CD14-positive monocyte (primary cell): ENCODE results near the gene ANP32B. TPM values are rescaled to one million over a fixed set of nuclear protein-coding genes. Genes with fewer than 3 reads are reported as not detected.
A peak's percentile ranks its signal among the peaks of the same experiment; 100 is the strongest.

ENCODE experiments used
- DNase-seq, 3 donors: peaks; one replicate each; pipeline ENCODE4 v3.0.0-alpha.2; 2011 to 2022
- H2AFZ ChIP-seq: 2 replicates; pipeline ENCODE4 v1.6.0; 2012; ENCODE audit warnings: mild to moderate bottlenecking, low read depth, low read length, inconsistent platforms; ENCODE audit not compliant: insufficient read depth, poor library complexity, severe bottlenecking
- H3K27ac ChIP-seq, 2 donors: 1 replicate in 1 of 2; 2 replicates in 1 of 2; pipeline ENCODE4 v1.5.1; 2012 to 2013; ENCODE audit warnings: low read length in 2 of 2, control low read depth in 1 of 2, inconsistent platforms in 1 of 2, low read depth in 1 of 2, mild to moderate bottlenecking in 1 of 2
- H3K27me3 ChIP-seq, 2 donors: one replicate each; pipeline versions ENCODE4 v1.6.0 to v1.6.1; 2011 to 2013; ENCODE audit warnings: low read length in 2 of 2; ENCODE audit not compliant: control insufficient read depth in 2 of 2, insufficient read depth in 2 of 2
- H3K36me3 ChIP-seq, 2 donors: replicated peaks in 1 of 2; 1 replicate in 1 of 2; 2 replicates in 1 of 2; pipeline versions ENCODE4 v1.5.1 to v1.6.1; 2012 to 2013; ENCODE audit warnings: low read length in 2 of 2, control low read depth in 1 of 2, inconsistent platforms in 1 of 2, mild to moderate bottlenecking in 1 of 2; ENCODE audit not compliant: insufficient read depth in 2 of 2, control insufficient read depth in 1 of 2
- H3K4me1 ChIP-seq, 2 donors: 1 replicate in 1 of 2; 2 replicates in 1 of 2; pipeline versions ENCODE4 v1.5.1 to v1.6.1; 2012 to 2013; ENCODE audit warnings: low read length in 2 of 2, control low read depth in 1 of 2, inconsistent platforms in 1 of 2, mild to moderate bottlenecking in 1 of 2, moderate library complexity in 1 of 2; ENCODE audit not compliant: insufficient read depth in 2 of 2, control insufficient read depth in 1 of 2
- H3K4me2 ChIP-seq: replicated peaks from 2 replicates; pipeline ENCODE3; 2012; ENCODE audit warnings: low read length, moderate library complexity, mild to moderate bottlenecking; ENCODE audit not compliant: poor library complexity, severe bottlenecking; ENCODE audit errors: extremely low read depth
- H3K4me3 ChIP-seq, 3 experiments: fragments of 200-600 bp in 1 of 3; sonication (generic) in 1 of 3; replicated peaks in 1 of 3; 1 replicate in 2 of 3; 2 replicates in 1 of 3; pipeline ENCODE4 v1.5.1; 2011 to 2013; ENCODE audit warnings: low read length in 3 of 3, mild to moderate bottlenecking in 3 of 3, control low read depth in 2 of 3, low read depth in 2 of 3, inconsistent platforms in 1 of 3, moderate library complexity in 1 of 3
- H3K79me2 ChIP-seq: 2 replicates; pipeline ENCODE4 v1.6.0; 2012; ENCODE audit warnings: mild to moderate bottlenecking, control low read depth, inconsistent platforms, low read length, moderate library complexity; ENCODE audit not compliant: insufficient read depth
- H3K9ac ChIP-seq: 2 replicates; pipeline ENCODE4 v1.6.0; 2017; ENCODE audit warnings: low read length, mild to moderate bottlenecking; ENCODE audit not compliant: insufficient read depth, poor library complexity, severe bottlenecking
- H3K9me3 ChIP-seq, 2 donors: replicated peaks in 1 of 2; 1 replicate in 1 of 2; 2 replicates in 1 of 2; pipeline versions ENCODE4 v1.5.1 to v1.6.1; 2012 to 2013; ENCODE audit warnings: low read length in 2 of 2, control low read depth in 1 of 2; ENCODE audit not compliant: control insufficient read depth in 1 of 2, insufficient read depth in 1 of 2
- H4K20me1 ChIP-seq: 2 replicates; pipeline ENCODE4 v1.6.0; 2012; ENCODE audit warnings: mild to moderate bottlenecking, low read length, control low read depth, moderate library complexity; ENCODE audit not compliant: insufficient read depth
- H3K27ac Mint-ChIP-seq, 7 donors: one replicate each; pipeline ENCODE4 v1.8.0; 2020; ENCODE audit warnings: mild to moderate bottlenecking in 7 of 7, mixed read lengths in 7 of 7, moderate library complexity in 6 of 7, inconsistent platforms in 2 of 7
- H3K27me3 Mint-ChIP-seq, 3 donors: one replicate each; pipeline ENCODE4 v1.8.0; 2021 to 2022; ENCODE audit warnings: low read depth in 3 of 3, mild to moderate bottlenecking in 3 of 3, mixed read lengths in 3 of 3, moderate library complexity in 3 of 3, inconsistent platforms in 1 of 3
- H3K36me3 Mint-ChIP-seq, 2 donors: one replicate each; pipeline ENCODE4 v1.8.0; 2020; ENCODE audit warnings: mixed read lengths in 2 of 2, inconsistent platforms in 1 of 2, mild to moderate bottlenecking in 1 of 2
- H3K4me1 Mint-ChIP-seq: one replicate; pipeline ENCODE4 v1.8.0; 2020; ENCODE audit warnings: mild to moderate bottlenecking, mixed read lengths
- H3K4me3 Mint-ChIP-seq, 2 donors: one replicate each; pipeline ENCODE4 v1.8.0; 2020; ENCODE audit warnings: mild to moderate bottlenecking in 2 of 2, mixed read lengths in 2 of 2, moderate library complexity in 1 of 2
- H3K9me3 Mint-ChIP-seq, 7 donors: one replicate each; pipeline ENCODE4 v1.8.0; 2020 to 2022; ENCODE audit warnings: mixed read lengths in 7 of 7, mild to moderate bottlenecking in 6 of 7, moderate library complexity in 6 of 7, inconsistent platforms in 2 of 7
- WGBS: methylation state at CpG from one replicate; pipeline ENCODE4 v1.1.5; 2013; ENCODE audit warnings: missing lambda C conversion rate; ENCODE audit not compliant: insufficient coverage; 5-methylcytosine and 5-hydroxymethylcytosine counted together
- intact Hi-C, 2 donors: fragments of 100-400 bp; cut with micrococcal nuclease; formaldehyde crosslinking; loops; one replicate each; pipeline versions ENCODE4 v1.15.0 to v1.15.1; 2023
- polyA plus RNA-seq, 3 donors: library from polyadenylated mRNA; depleted of rRNA in 1 of 3; unstranded in 2 of 3; stranded (reverse) in 1 of 3; fragments of 300-500 nt in 2 of 3; fragments of >200 nt in 1 of 3; fragmentation: Illumina TruSeq in 2 of 3; gene quantifications; 1 replicate in 2 of 3; 2 replicates in 1 of 3; pipeline ENCODE4 v1.2.3, GENCODE V29; 2012 to 2021
- TF ChIP-seq, protein P1 (sequence below): fragments of 200-600 bp; IDR thresholded peaks from one replicate; pipeline ENCODE4 v1.8.0; 2022; ENCODE audit warnings: antibody characterized with exemption, mild to moderate bottlenecking

ANP32B gene
- polyA plus RNA-seq, 3 donors = 29.7 to 40.7 (median 30.8) TPM

DNA sequence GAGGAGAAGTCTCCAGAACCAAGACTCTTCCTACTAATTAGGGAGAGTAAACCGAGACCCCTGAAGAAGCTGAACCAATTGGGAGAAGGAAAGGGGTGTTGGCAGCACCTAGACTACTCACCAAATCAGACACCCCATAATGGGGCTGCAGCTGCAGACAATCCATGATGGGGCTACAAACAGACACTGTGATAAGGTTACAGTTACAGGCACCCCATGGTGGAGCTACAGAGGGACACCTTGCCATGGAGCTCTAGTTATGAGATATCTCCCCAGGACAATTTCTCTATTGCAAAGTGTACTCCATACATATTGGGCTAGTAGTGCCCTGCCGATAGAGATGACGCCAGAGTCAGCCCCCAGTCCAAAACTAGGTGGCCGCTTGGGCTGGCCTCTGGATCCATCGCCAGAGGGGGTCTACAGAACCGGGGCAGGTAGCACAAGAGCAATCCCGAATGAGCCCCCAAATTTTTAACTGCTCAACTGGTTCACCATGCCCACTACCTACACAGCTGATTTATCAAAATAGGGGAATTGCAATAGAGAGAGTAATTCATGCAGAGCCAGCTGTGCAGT is 71.3 kb downstream of the ANP32B start:
- H3K79me2 ChIP-seq = peaks cover 38% of the 10 kb centered on the region
- peaks cover 0 to 10% of the 10 kb centered on the region in 2 donors for H3K36me3 ChIP-seq
- H3K4me3 Mint-ChIP-seq = no peak overlapping the region
- H3K36me3 Mint-ChIP-seq = peaks cover 0 to 16% of the 10 kb centered on the region in 2 donors
- no peaks in the 10 kb centered on the region for H3K27me3 ChIP-seq
- peaks cover 22% of the 10 kb centered on the region for H4K20me1 ChIP-seq
- no peak overlapping the region for H3K27ac ChIP-seq
- peak overlapping the region in 1 of 7 donors; percentile 8 for H3K27ac Mint-ChIP-seq
- H3K27me3 Mint-ChIP-seq = peaks cover 0 to 2% (median 0%) of the 10 kb centered on the region in 3 donors
- H3K4me2 ChIP-seq = no peak overlapping the region
- TF ChIP-seq, protein P1, sequence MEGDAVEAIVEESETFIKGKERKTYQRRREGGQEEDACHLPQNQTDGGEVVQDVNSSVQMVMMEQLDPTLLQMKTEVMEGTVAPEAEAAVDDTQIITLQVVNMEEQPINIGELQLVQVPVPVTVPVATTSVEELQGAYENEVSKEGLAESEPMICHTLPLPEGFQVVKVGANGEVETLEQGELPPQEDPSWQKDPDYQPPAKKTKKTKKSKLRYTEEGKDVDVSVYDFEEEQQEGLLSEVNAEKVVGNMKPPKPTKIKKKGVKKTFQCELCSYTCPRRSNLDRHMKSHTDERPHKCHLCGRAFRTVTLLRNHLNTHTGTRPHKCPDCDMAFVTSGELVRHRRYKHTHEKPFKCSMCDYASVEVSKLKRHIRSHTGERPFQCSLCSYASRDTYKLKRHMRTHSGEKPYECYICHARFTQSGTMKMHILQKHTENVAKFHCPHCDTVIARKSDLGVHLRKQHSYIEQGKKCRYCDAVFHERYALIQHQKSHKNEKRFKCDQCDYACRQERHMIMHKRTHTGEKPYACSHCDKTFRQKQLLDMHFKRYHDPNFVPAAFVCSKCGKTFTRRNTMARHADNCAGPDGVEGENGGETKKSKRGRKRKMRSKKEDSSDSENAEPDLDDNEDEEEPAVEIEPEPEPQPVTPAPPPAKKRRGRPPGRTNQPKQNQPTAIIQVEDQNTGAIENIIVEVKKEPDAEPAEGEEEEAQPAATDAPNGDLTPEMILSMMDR = no peak
- intact Hi-C loops = loop anchor here in 1 of 2 donors (10.0 kb wide), 1 partner anchor 70 kb away; the partner anchor contains the start of gene ANP32B
- no peaks in the 10 kb centered on the region for H3K9me3 Mint-ChIP-seq
- no peak overlapping the region for H3K4me3 ChIP-seq
- no peaks in the 10 kb centered on the region for H3K9me3 ChIP-seq
- H3K4me1 ChIP-seq = peaks cover 23 to 24% of the 10 kb centered on the region in 2 donors
- WGBS = no CpG with 5 or more reads among the region's 7 CpGs
- no peak overlapping the region for H3K9ac ChIP-seq
- H3K4me1 Mint-ChIP-seq = peaks cover 31% of the 10 kb centered on the region
- DNase-seq = no peak
- H2AFZ ChIP-seq = no peak overlapping the region

DNA sequence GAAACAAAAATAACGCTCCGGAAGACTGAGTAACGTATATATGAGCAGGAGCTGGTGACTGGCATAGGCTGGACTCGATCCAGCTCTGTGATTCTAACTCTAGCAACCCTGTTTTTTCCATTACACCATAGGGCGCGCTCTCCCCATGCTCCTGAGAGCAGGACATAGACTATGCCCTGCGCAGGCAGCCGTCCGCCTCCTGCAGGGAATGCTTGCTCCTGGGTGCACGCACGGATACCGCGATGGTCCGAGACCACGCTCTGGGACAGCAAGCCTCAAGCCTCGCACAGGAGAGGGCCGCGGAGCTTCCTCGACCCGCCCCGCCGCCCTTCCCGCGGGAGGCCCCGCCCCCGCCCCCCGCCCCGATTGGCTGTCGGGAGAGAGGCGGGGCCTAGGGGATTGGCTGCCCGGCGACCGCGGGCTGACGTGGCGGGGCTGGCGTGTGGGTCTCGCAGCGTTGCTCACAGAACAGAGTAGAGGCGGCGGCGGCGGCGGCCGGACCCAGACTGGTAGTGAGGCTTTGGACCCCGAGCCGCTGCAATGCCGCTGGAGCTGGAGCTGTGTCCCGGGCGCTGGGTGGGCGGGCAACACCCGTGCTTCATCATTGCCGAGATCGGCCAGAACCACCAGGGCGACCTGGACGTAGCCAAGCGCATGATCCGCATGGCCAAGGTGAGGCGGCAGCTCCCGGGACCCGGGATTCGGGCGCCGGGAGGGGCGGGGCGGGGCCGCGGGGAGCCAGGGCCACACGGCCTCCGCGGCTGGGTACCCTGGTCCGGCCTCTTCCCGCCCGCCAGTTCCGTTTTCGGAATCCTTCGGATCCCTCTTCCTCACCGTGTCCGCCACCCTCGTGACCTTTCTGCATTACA is 73.4 kb downstream of the ANP32B start, which contains the start of gene NANS:
Gene NANS (plus strand): TSS at position 464 of the 869 bp plus-strand sequence. CDS start 77 bp downstream, at position 541.
- Mint-ChIP-seq H3K27ac (peak within 1 kb of the TSS; percentile 96 to 99 (median 98)), H3K9me3 (no peaks in the 10 kb centered on the region), H3K27me3 (no peaks in the 10 kb centered on the region), H3K36me3 (peaks cover 6 to 30% of the 10 kb centered on the region in 2 donors), H3K4me3 (peak within 1 kb of the TSS; percentile 99), H3K4me1 (peaks cover 32% of the 10 kb centered on the region)
- TF ChIP-seq, protein P1 = no peak
- Histone ChIP-seq H4K20me1 (peaks cover 37% of the 10 kb centered on the region), H3K79me2 (peaks cover 42% of the 10 kb centered on the region), H3K9me3 (no peaks in the 10 kb centered on the region), H3K4me3 (peak within 1 kb of the TSS; percentile 69 to 99 (median 90)), H3K4me1 (peaks cover 23 to 24% of the 10 kb centered on the region in 2 donors), H3K36me3 (peaks cover 7 to 28% of the 10 kb centered on the region in 2 donors), H3K9ac (peak within 1 kb of the TSS; percentile 94), H3K4me2 (peak within 1 kb of the TSS; percentile 88), H2AFZ (peak within 1 kb of the TSS; percentile 75), H3K27me3 (no peaks in the 10 kb centered on the region), H3K27ac (peak within 1 kb of the TSS; percentile 90 to 95)
- peak; percentile 88 to 92 (median 90) for DNase-seq
- intact Hi-C loops = loop anchor here (5.0 to 10.0 kb wide), 3 partner anchors 72 to 201 kb away; partner anchors contain the start of genes ANP32B (in 1 of the 2), TBC1D2 (in 1 of the 2) and TRMO (in 1 of the 2)
- under 1% methylated on average over 77 of the region's 80 CpGs for WGBS
